ENCODE measurements around the gene LAMA1. TPM values are rescaled to one million over a fixed set of nuclear protein-coding genes. Genes with fewer than 3 reads are reported as not detected.

Gene LAMA1
- total and polyA plus RNA-seq, 2 of the 4 experiments (the other 2 are of a cell fraction), result 10.9 to 15.5 TPM

GRCh38 chr18:7025194-7025593 lies 92.4 kb downstream of the LAMA1 start:
- Histone ChIP-seq H3K36me3 (ENCODE audit: control insufficient read depth, insufficient read depth, low read length) (peaks cover 11% of the 10 kb centered on the region), H2BK120ac (ENCODE audit: low read depth, low read length) (no peak overlapping the region), H3K4me3 (ENCODE audit: insufficient read depth, low read depth, low read length) (no peak overlapping the region), H3K9me1 (ENCODE audit: insufficient read depth, low read length) (no peaks in the 10 kb centered on the region), H3K9me3 (ENCODE audit: control insufficient read depth, insufficient read depth, low read length) (no peaks in the 10 kb centered on the region), H3K79me1 (ENCODE audit: low read depth in 1 of 2, low read length in 2 of 2) (no peaks in the 10 kb centered on the region), H3K4ac (ENCODE audit: low read depth, low read length) (no peak overlapping the region), H4K20me1 (ENCODE audit: insufficient read depth, low read length) (no peaks in the 10 kb centered on the region), H3K9ac (ENCODE audit: low read depth, low read length) (no peak overlapping the region), H4K5ac (ENCODE audit: low read depth, low read length) (no peak overlapping the region), H4K91ac (ENCODE audit: insufficient read depth, low read depth, low read length) (no peak overlapping the region), H4K8ac (ENCODE audit: low read depth in 2 of 2, low read length in 2 of 2) (no peak overlapping the region), H3K4me2 (ENCODE audit: low read depth, low read length) (no peak overlapping the region), H2BK15ac (ENCODE audit: low read depth, low read length) (no peak overlapping the region), H2BK5ac (ENCODE audit: low read depth, low read length, poor library complexity, severe bottlenecking) (no peak overlapping the region), H2AK5ac (ENCODE audit: low read depth, low read length) (no peak overlapping the region), H3K14ac (replicated peaks; ENCODE audit: low read depth, low read length) (no peak overlapping the region), H2AFZ (replicated peaks; ENCODE audit: low read length, poor library complexity) (no peak overlapping the region), H2BK20ac (ENCODE audit: low read depth, low read length) (no peak overlapping the region), H3K23ac (ENCODE audit: low read depth, low read length) (no peak overlapping the region), H3K27ac (ENCODE audit: insufficient read depth, low read length) (no peak overlapping the region), H3K27me3 (ENCODE audit: control insufficient read depth, insufficient read depth, low read length) (no peaks in the 10 kb centered on the region), H3K4me1 (ENCODE audit: control insufficient read depth, insufficient read depth, low read length) (no peaks in the 10 kb centered on the region), H3K56ac (ENCODE audit: extremely low read depth, insufficient read depth, low read length) (no peak overlapping the region), H2AK9ac (replicated peaks; ENCODE audit: low read depth, low read length, poor library complexity) (peak overlapping the region; percentile 61), H3K18ac (ENCODE audit: low read depth, low read length) (no peak overlapping the region)
- WGBS, 2 experiments (ENCODE audit: extremely low coverage in 2 of 2, insufficient read length in 1 of 2), result 94% methylated on average over 2 of the region's 6 CpGs; no CpG with 5 or more reads in 1 of the 2 experiments
- ChIA-PET POLR2A (ENCODE audit: unreplicated experiment) (no interaction called here), CTCF (no interaction called here)
- dilution Hi-C loops (cut with HindIII; ENCODE audit: low sequenced_read_pairs, unreplicated experiment) (no loop called here), intact Hi-C loops (cut with micrococcal nuclease) (no loop called here), in situ Hi-C loops (cut with MboI; ENCODE audit: low sequenced_read_pairs) (no loop called here)
- DNase-seq, result no peak
- BruUV-seq (replicated peaks), result no TSS peak
- TF ChIP-seq RFX5 (IDR thresholded peaks at IDR 0.05; ENCODE audit: low read depth, low read length) (no peak), CEBPB (IDR thresholded peaks at IDR 0.05; ENCODE audit: low read depth, low read length) (no peak), ELK1 (IDR thresholded peaks at IDR 0.05; ENCODE audit: borderline replicate concordance, low read depth, low read length) (no peak), MAFK (IDR thresholded peaks at IDR 0.05; ENCODE audit: low read depth, low read length) (no peak), BHLHE40 (IDR thresholded peaks at IDR 0.05; ENCODE audit: low read depth, low read length) (no peak), CHD1 (IDR thresholded peaks at IDR 0.05; ENCODE audit: low read depth, low read length) (no peak), RAD21 (IDR thresholded peaks at IDR 0.05; ENCODE audit: low read length) (no peak), NFE2L2 (IDR thresholded peaks at IDR 0.05; ENCODE audit: low read depth, low read length) (no peak), USF2 (IDR thresholded peaks at IDR 0.05; ENCODE audit: low read depth, low read length) (no peak)
- no peak for ATAC-seq (ENCODE audit: low read depth)
